ENCODE measurements around the gene MIER2.
A peak's percentile ranks its signal among the peaks of the same experiment; 100 is the strongest.
"Not testable (repeated sequence)": the region's sequence is repeated elsewhere in the genome, so short reads cannot be mapped to it uniquely, and the experiment has no call there.

Gene MIER2, protein sequence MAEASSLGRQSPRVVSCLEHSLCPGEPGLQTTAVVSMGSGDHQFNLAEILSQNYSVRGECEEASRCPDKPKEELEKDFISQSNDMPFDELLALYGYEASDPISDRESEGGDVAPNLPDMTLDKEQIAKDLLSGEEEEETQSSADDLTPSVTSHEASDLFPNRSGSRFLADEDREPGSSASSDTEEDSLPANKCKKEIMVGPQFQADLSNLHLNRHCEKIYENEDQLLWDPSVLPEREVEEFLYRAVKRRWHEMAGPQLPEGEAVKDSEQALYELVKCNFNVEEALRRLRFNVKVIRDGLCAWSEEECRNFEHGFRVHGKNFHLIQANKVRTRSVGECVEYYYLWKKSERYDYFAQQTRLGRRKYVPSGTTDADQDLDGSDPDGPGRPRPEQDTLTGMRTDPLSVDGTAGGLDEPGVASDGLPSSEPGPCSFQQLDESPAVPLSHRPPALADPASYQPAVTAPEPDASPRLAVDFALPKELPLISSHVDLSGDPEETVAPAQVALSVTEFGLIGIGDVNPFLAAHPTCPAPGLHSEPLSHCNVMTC

DNA sequence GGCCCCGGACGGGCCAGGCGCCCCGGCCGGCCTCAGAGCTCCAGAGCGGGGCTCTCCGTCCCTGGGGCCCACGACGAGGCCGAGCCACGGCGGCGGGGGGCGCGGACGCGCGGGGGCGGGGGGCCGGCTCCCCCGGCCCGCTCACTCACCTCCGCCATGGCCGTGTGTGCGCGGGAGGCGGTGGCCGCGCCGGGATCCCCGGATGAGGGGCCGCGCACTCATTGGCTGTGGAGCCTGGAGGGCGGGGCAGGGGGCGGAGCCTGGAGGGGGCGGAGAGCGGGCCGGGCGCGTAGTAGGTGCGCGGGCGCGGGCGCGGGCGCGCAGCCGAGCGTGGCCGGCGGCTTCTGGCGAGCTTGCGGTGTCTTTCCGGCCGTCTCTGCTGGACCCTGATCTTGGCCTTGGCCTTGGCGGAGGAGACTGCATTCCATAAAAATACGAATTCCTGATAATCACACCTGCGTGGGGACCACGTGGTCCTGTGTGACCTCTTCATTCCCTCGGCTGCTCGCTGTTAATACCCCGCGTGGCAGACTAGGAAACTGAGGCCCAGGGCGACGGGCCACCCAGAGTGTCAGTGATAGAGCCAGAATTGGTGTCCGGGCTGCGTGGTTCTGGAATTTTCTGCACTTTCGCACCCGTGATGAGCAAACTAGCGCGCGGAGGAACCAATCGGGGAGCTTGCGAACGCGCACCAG lies at the start of gene MIER2:
TSS of gene MIER2 (minus strand) at position 172 of the 695 bp plus-strand sequence. CDS start at position 158, 14 bp downstream.
- DNase-seq = peak; percentile 92

DNA sequence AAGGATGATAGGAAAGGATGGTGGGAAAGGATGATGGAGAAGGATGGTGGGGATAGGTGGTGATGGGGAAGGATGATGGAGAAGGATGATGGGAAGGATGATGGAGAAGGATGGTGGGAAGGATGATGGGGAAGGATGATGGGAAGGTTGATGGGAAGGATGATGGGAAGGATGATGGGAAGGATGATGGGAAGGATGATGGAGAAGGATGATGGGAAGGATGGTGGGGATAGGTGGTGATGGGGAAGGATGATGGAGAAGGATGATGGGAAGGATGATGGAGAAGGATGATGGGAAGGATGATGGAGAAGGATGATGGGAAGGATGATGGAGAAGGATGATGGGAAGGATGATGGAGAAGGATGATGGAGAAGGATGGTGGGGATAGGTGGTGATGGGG lies 49.0 kb upstream of the MIER2 start:
- not testable (repeated sequence) for DNase-seq

GRCh38 chr19:392375-392970 lies 47.9 kb upstream of the MIER2 start:
- DNase-seq = no peak

GRCh38 chr19:391726-392374 lies 47.3 kb upstream of the MIER2 start:
- DNase-seq = no peak

DNA sequence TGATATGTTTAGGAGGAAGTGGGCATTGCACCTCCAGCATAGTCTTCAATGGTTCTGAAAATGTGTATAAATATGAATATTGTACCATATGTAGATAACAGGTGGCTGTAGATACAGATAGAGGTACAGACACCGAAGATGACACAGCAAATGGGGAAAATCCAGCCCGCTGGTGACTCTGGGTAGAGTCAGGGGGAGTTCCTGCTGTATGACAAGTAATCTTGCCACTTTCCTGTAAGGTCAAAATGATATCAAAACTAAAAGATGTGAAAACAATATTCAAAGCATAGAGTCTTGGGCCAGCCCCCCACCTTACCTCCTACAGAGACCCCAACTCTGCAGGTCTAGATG lies 46.6 kb upstream of the MIER2 start:
- DNase-seq = no peak

DNA sequence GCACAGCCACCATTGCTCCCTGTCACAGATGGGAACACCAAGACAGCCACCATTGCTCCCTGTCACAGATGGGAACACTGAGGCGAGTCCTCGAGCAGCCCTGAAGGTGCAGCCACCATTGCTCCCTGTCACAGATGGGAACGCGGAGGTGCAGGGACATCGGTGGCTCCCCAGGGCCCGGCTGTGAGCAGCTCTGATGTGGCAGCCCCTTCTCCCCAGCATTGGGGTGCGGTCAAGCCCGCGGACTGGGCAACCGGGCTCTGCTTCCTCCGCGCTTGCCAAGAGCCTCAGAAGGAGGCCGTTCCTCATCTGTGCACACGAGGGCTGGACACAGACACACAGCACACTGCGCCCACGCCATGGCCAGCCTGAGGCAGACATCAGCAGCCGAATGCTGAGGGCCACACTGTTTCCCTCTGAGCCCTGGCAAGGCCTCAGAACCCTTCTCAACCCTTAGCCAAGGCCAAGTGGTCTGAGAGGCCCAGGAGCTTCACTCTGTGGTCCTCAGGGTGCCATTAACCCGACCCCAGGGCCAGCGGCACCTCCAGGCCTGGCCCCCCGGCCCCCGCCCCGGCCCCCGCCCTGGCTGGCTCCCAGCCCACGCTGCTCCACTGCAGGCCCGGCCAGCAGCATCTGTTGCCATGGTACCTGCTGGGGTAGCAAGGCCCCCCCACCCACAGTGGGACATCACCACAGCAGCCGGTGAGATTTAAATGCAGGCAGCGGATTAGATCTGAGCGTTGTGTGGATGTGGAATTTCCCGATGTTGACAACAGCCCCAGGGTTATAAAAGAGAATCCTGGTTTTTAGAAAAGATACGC lies 46.0 kb upstream of the MIER2 start:
- DNase-seq = no peak

GRCh38 chr19:389935-390289 lies 45.3 kb upstream of the MIER2 start:
- DNase-seq = no peak

- no peak for DNase-seq
These were observed 44.8 kb upstream of the MIER2 start for GRCh38 chr19:389255-389934.

- no peak for DNase-seq
These were observed 44.1 kb upstream of the MIER2 start for GRCh38 chr19:388691-389090.

DNA sequence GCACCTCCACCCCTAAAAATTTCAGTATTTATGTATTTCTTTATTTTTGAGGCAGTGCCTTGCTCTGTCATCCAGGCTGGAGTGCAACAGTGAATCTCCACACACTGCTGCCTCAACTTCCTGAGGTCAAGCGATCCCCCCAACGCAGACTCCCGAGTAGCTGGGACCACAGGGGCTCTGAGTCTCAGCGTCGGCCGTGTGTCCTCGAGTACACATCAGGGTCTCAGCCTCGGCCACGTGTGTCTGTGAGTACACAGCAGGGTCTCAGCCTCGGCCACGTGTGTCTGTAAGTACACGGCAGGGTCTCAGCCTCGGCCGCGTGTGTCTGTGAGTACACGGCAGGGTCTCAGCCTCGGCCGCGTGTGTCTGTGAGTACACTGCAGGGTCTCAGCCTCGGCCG lies 43.2 kb upstream of the MIER2 start:
- DNase-seq = no peak

- DNase-seq = not testable (repeated sequence)
These were observed 42.2 kb upstream of the MIER2 start for GRCh38 chr19:386632-387301.

DNA sequence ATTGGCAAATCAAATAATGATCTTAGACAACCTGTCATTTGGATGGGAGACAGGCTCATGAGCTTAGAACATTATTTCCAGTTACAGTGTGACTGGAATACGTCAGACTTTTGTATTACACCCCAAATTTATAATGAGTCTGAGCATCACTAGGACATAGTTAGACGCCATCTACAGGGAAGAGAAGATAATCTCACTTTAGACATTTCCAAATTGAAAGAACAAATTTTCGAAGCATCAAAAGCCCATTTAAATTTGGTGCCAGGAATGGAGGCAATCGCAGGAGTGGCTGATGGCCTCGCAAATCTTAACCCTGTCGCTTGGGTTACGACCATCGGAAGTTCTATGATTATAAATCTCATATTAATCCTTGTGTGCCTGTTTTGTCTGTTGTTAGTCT lies 41.6 kb upstream of the MIER2 start:
- DNase-seq = not testable (repeated sequence)

- no peak for DNase-seq
These were observed 40.2 kb upstream of the MIER2 start for GRCh38 chr19:384799-385169.

DNA sequence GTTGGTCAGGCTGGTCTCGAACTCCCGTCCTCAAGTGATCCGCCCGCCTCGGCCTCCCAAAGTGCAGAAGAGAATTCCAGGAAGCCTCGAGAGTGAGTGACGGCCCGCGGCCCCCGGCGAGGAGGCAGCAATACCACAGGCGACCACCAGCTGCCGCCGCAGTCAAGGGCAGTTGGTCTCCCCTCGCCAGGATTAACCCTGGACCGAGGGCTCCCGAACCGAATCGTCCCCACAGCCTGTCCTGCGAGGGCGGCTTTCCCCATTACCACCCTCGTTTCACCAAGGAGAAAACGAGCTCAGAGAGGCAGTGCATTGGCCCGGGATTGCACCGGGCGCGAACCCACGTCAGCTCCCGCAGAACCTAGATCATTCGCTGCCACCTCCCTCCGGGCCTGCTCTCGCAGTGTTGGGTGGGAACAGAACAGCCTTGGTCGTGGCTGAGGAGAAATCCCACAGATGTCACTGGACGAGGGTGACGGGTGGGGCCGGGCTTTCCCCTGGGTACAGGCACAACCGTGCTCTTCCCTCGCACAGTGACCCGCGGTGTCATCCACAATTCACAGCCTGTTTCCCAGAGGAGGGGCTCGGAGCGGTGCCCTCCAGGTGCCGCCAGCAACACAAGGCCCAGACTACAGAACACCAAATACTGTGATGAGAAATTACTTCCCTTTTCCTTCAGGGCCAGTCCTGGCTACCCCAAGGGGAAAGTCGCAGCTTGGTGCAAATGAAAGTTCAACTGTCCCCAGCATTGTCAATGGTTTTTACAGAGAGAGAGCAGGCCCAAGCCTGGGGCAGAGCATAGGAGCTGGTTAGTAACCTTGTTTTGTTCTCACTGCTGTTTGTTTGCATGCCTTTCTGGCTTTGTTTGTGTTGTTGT lies 39.6 kb upstream of the MIER2 start:
- DNase-seq = no peak

GRCh38 chr19:383040-383439 lies 38.4 kb upstream of the MIER2 start:
- no peak for DNase-seq

DNA sequence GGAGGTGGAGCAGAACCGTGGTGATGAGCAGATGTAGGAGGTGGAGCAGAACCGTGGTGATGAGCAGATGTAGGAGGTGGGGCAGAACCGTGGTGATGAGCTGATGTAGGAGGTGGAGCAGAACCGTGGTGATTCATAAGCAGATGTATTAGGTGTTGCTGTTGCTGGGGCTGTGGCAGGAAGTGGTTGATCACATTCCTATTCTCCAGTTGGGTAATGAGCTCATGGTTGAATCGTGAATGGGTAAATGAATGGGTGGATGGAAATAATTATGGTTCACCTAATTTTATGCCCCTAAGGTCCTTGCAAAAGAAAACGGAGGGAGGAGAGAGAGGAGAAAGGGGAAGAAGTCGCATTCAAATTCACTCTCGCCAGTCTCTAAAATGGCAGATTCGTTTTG lies 38.0 kb upstream of the MIER2 start:
- DNase-seq = peak; percentile 20

DNA sequence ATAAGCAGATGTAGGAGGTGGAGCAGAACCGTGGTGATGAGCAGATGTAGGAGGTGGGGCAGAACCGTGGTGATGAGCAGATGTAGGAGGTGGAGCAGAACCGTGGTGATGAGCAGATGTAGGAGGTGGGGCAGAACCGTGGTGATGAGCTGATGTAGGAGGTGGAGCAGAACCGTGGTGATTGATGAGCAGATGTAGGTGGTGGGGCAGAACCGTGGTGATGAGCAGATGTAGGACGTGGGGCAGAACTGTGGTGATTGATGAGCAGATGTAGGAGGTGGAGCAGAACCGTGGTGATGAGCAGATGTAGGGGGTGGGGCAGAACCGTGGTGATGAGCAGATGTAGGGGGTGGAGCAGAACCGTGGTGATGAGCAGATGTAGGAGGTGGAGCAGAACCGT lies 37.3 kb upstream of the MIER2 start:
- DNase-seq = not testable (repeated sequence)

GRCh38 chr19:380618-381219 lies 36.1 kb upstream of the MIER2 start:
- not testable (repeated sequence) for DNase-seq

GRCh38 chr19:379796-380195 lies 35.2 kb upstream of the MIER2 start:
- DNase-seq = no peak

- DNase-seq = no peak
These were observed 34.1 kb upstream of the MIER2 start for GRCh38 chr19:378706-379105.

Data from activated T-cell treated with anti-CD3 and anti-CD28 coated beads for 4 hours (primary cell).